ENCODE data around the gene SPINK8. TPM values are rescaled to one million over a fixed set of nuclear protein-coding genes. Genes with fewer than 3 reads are reported as not detected.
"Not testable (repeated sequence)": the region's sequence is repeated elsewhere in the genome, so short reads cannot be mapped to it uniquely, and the experiment has no call there.

Gene SPINK8
- polyA plus RNA-seq, 1 donor (not counting 4 experiments of a cell fraction or from before 2014, with no cell fraction given), result not detected

- Histone ChIP-seq H3K4me3 (ENCODE audit: control insufficient read depth in 2 of 3, extremely low read depth in 1 of 3, insufficient read depth in 2 of 3, low read depth in 1 of 3, low read length in 3 of 3) (no peak overlapping the region), H3K27ac (ENCODE audit: control insufficient read depth, insufficient read depth, low read length) (no peak overlapping the region), H3K9ac (ENCODE audit: control insufficient read depth, extremely low read depth, insufficient read depth, low read length) (no peak overlapping the region), H3K4me2 (ENCODE audit: control insufficient read depth, extremely low read depth, insufficient read depth, low read depth, low read length) (no peak overlapping the region), H3K4me1 (ENCODE audit: control insufficient read depth, extremely low read depth, insufficient read depth, low read length) (no peaks in the 10 kb centered on the region), H3K36me3 (ENCODE audit: control insufficient read depth in 2 of 2, extremely low read depth in 1 of 2, insufficient read depth in 2 of 2, low read length in 2 of 2) (no peaks in the 10 kb centered on the region), H4K20me1 (ENCODE audit: control insufficient read depth, extremely low read depth, insufficient read depth, low read length) (no peaks in the 10 kb centered on the region), H3K79me2 (ENCODE audit: control insufficient read depth, insufficient read depth, low read length) (no peaks in the 10 kb centered on the region), H2AFZ (ENCODE audit: control insufficient read depth, low read length) (no peak overlapping the region), H3K9me3 (ENCODE audit: control insufficient read depth, low read depth, low read length) (no peaks in the 10 kb centered on the region), H3K27me3 (ENCODE audit: control insufficient read depth, extremely low read depth, insufficient read depth, low read length) (no peaks in the 10 kb centered on the region), H3K9me1 (ENCODE audit: control insufficient read depth, extremely low read depth, insufficient read depth, low read length) (no peaks in the 10 kb centered on the region)
- TF ChIP-seq CTCF (optimal IDR thresholded peaks at IDR 0.05 in 1 of 3, IDR thresholded peaks at IDR 0.05 in 1 of 3, conservative IDR thresholded peaks at IDR 0.05 in 1 of 3; ENCODE audit: extremely low read depth in 1 of 3, insufficient read depth in 2 of 3, low read length in 3 of 3) (no peak), EZH2 (IDR thresholded peaks at IDR 0.05; ENCODE audit: low read length) (no peak)
- FAIRE-seq (no peak), DNase-seq (ENCODE audit: low read depth, low spot score) (no peak)
- dilution Hi-C loops (cut with MboI; ENCODE audit: extremely low pct_ligation_motif_present, low sequenced_read_pairs), result no loop called here
These were observed 5.2 kb upstream of the SPINK8 start for GRCh38 chr3:48338635-48339034.

GRCh38 chr3:48337536-48337935, 4.1 kb upstream of the SPINK8 start:
- H3K4me2 ChIP-seq (ENCODE audit: control insufficient read depth, extremely low read depth, insufficient read depth, low read depth, low read length); H2AFZ ChIP-seq (ENCODE audit: control insufficient read depth, low read length); H3K27ac ChIP-seq (ENCODE audit: control insufficient read depth, insufficient read depth, low read length); H3K9me3 ChIP-seq (ENCODE audit: control insufficient read depth, low read depth, low read length); FAIRE-seq; H3K4me3 ChIP-seq (ENCODE audit: control insufficient read depth in 2 of 3, extremely low read depth in 1 of 3, insufficient read depth in 2 of 3, low read depth in 1 of 3, low read length in 3 of 3); H3K9me1 ChIP-seq (ENCODE audit: control insufficient read depth, extremely low read depth, insufficient read depth, low read length); H3K9ac ChIP-seq (ENCODE audit: control insufficient read depth, extremely low read depth, insufficient read depth, low read length); H3K4me1 ChIP-seq (ENCODE audit: control insufficient read depth, extremely low read depth, insufficient read depth, low read length); H4K20me1 ChIP-seq (ENCODE audit: control insufficient read depth, extremely low read depth, insufficient read depth, low read length); DNase-seq (ENCODE audit: low read depth, low spot score); dilution Hi-C loops (cut with MboI; ENCODE audit: extremely low pct_ligation_motif_present, low sequenced_read_pairs); H3K27me3 ChIP-seq (ENCODE audit: control insufficient read depth, extremely low read depth, insufficient read depth, low read length); H3K79me2 ChIP-seq (ENCODE audit: control insufficient read depth, insufficient read depth, low read length); H3K36me3 ChIP-seq (ENCODE audit: control insufficient read depth in 2 of 2, extremely low read depth in 1 of 2, insufficient read depth in 2 of 2, low read length in 2 of 2): not testable (repeated sequence)

- H3K9me1 ChIP-seq (ENCODE audit: control insufficient read depth, extremely low read depth, insufficient read depth, low read length); H3K4me2 ChIP-seq (ENCODE audit: control insufficient read depth, extremely low read depth, insufficient read depth, low read depth, low read length); H3K36me3 ChIP-seq (ENCODE audit: control insufficient read depth in 2 of 2, extremely low read depth in 1 of 2, insufficient read depth in 2 of 2, low read length in 2 of 2); dilution Hi-C loops (cut with MboI; ENCODE audit: extremely low pct_ligation_motif_present, low sequenced_read_pairs); H3K9me3 ChIP-seq (ENCODE audit: control insufficient read depth, low read depth, low read length); H3K4me1 ChIP-seq (ENCODE audit: control insufficient read depth, extremely low read depth, insufficient read depth, low read length); H2AFZ ChIP-seq (ENCODE audit: control insufficient read depth, low read length); H3K9ac ChIP-seq (ENCODE audit: control insufficient read depth, extremely low read depth, insufficient read depth, low read length); H3K79me2 ChIP-seq (ENCODE audit: control insufficient read depth, insufficient read depth, low read length); H3K27me3 ChIP-seq (ENCODE audit: control insufficient read depth, extremely low read depth, insufficient read depth, low read length); FAIRE-seq; DNase-seq (ENCODE audit: low read depth, low spot score); H4K20me1 ChIP-seq (ENCODE audit: control insufficient read depth, extremely low read depth, insufficient read depth, low read length); H3K4me3 ChIP-seq (ENCODE audit: control insufficient read depth in 2 of 3, extremely low read depth in 1 of 3, insufficient read depth in 2 of 3, low read depth in 1 of 3, low read length in 3 of 3); H3K27ac ChIP-seq (ENCODE audit: control insufficient read depth, insufficient read depth, low read length): not testable (repeated sequence)
These were observed 1.8 kb upstream of the SPINK8 start for GRCh38 chr3:48335286-48335685.
